GM13976 (cell line): ENCODE measurements around the gene CDCA4.

Experiments used
- DNase-seq: peaks from one replicate; pipeline ENCODE4 v3.0.0; 2012; ENCODE audit warnings: low spot score
- in situ Hi-C: fragments of 300-500 bp; cut with MboI; formaldehyde crosslinking; loops from one replicate; pipeline ENCODE4 v1.12.0; 2022; ENCODE audit warnings: low sequenced_read_pairs, mixed read lengths, inconsistent platforms; ENCODE audit not compliant: unreplicated experiment
- TF ChIP-seq, protein P1 (sequence below): IDR thresholded peaks from 2 replicates; pipeline ENCODE4 v1.5.1; 2012; ENCODE audit warnings: borderline replicate concordance, mild to moderate bottlenecking; ENCODE audit not compliant: insufficient read depth; ENCODE audit errors: extremely low read depth, missing control alignments, control extremely low read depth

Gene CDCA4

GRCh38 chr14:105062048-105062433 is 41.2 kb upstream of the CDCA4 start:
- in situ Hi-C loops = no loop called here
- TF ChIP-seq, protein P1, sequence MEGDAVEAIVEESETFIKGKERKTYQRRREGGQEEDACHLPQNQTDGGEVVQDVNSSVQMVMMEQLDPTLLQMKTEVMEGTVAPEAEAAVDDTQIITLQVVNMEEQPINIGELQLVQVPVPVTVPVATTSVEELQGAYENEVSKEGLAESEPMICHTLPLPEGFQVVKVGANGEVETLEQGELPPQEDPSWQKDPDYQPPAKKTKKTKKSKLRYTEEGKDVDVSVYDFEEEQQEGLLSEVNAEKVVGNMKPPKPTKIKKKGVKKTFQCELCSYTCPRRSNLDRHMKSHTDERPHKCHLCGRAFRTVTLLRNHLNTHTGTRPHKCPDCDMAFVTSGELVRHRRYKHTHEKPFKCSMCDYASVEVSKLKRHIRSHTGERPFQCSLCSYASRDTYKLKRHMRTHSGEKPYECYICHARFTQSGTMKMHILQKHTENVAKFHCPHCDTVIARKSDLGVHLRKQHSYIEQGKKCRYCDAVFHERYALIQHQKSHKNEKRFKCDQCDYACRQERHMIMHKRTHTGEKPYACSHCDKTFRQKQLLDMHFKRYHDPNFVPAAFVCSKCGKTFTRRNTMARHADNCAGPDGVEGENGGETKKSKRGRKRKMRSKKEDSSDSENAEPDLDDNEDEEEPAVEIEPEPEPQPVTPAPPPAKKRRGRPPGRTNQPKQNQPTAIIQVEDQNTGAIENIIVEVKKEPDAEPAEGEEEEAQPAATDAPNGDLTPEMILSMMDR = no peak
- no peak for DNase-seq

GRCh38 chr14:105061428-105062047 is 40.7 kb upstream of the CDCA4 start:
- TF ChIP-seq, protein P1 = no peak
- DNase-seq = peak; percentile 82
- in situ Hi-C loops = no loop called here

- no peak for DNase-seq
- in situ Hi-C loops = no loop called here
- TF ChIP-seq, protein P1 = no peak
These were observed 40.0 kb upstream of the CDCA4 start for GRCh38 chr14:105060751-105061427.

DNA sequence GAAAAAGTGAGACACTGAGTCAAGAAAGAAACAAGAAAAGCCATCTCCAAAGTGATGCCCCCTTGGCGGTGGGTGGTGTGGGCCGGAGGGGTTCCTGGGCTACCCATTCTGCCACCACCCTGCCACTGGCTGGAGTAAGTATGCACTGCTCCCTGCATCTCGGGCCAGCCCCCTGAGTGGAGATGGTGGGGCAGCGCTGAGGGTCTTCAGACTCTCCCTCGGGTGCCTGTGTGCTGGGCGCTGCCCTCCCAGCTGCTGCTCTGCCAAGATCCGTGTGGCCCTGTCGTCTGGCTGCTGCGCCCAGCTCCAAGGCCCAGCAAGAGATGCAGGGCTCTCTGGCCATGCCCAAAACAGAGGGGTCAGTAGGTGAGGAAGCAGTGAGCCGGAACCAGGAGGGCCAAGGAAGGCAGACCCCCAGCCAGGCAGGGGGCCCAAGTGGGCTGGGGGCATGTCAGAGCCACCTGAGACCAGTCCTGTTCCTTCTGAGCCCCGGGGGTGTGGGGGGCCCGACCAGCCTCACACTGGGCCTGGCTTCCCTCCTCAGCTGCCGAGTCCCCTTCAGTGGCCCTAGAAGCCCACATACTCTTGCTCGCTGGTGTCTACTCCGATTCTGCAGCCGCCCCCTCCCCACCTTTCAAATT is 39.2 kb upstream of the CDCA4 start:
- in situ Hi-C loops = no loop called here
- TF ChIP-seq, protein P1 = no peak
- DNase-seq = no peak

- in situ Hi-C loops = no loop called here
- no peak for DNase-seq
- TF ChIP-seq, protein P1 = no peak
These were observed 38.4 kb upstream of the CDCA4 start for GRCh38 chr14:105059035-105059924.

DNA sequence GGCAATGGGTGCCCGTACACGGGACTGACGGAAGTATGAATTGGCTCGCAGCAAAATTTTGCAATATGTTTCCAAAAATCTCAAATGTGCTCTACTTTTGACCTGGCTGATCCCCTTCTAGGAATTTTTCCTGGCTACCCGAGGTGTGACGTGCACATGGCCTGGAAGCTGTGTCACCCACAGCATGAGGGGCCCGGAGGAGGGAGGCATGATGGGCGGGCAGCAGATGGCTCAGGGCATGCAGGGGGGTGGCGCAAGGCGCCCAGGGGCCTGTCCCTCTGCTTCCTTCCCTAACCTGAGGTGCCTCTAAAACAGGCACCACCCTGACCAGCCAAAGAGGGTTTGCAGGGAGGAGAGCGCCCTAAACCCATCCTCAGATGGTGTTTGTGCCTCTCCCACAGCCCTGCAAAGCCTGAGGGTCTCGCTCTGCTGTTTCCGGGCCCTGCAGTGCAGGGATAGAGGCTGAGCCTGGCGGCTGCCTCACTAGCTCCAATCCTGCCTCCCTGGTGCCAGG is 37.7 kb upstream of the CDCA4 start:
- TF ChIP-seq, protein P1 = no peak
- in situ Hi-C loops = no loop called here
- DNase-seq = no peak
